Dedifferentiated amniotic fluid mesenchymal stem cell (primary cell): ENCODE measurements around the gene CEP43.

ENCODE experiments used
- DNase-seq: peaks from one replicate; pipeline ENCODE4 v3.0.0-alpha.2; 2016; ENCODE audit errors: extremely low spot score

Gene CEP43

GRCh38 chr6:167013946-167014345 lies 14.7 kb downstream of the CEP43 start:
- DNase-seq: no peak

GRCh38 chr6:167015302-167015701 lies 16.1 kb downstream of the CEP43 start:
- DNase-seq: no peak

- no peak for DNase-seq
Measured at GRCh38 chr6:167020206-167020605, 21.0 kb downstream of the CEP43 start.

GRCh38 chr6:167027308-167027707 lies 28.1 kb downstream of the CEP43 start:
- DNase-seq: no peak

- DNase-seq: no peak
Measured at GRCh38 chr6:167027772-167028171, 28.6 kb downstream of the CEP43 start.

- DNase-seq: no peak
Measured at GRCh38 chr6:167030222-167031072, 31.2 kb downstream of the CEP43 start.

GRCh38 chr6:167031082-167031709 lies 32.0 kb downstream of the CEP43 start:
- DNase-seq: no peak

- no peak for DNase-seq
Measured at GRCh38 chr6:167034056-167034455, 34.9 kb downstream of the CEP43 start.

GRCh38 chr6:167037762-167038161 lies 38.6 kb downstream of the CEP43 start:
- DNase-seq: no peak

- peak; percentile 17 for DNase-seq
Measured at GRCh38 chr6:167044696-167045095, 45.5 kb downstream of the CEP43 start.

- DNase-seq: no peak
Measured at GRCh38 chr6:167045828-167046580, 46.8 kb downstream of the CEP43 start.

GRCh38 chr6:167046861-167047495 lies 47.8 kb downstream of the CEP43 start:
- no peak for DNase-seq

GRCh38 chr6:167047554-167047953 lies 48.4 kb downstream of the CEP43 start:
- DNase-seq: no peak
